Keratinocyte (primary cell): ENCODE measurements around the gene SMC4. TPM values are rescaled to one million over a fixed set of nuclear protein-coding genes. Genes with fewer than 3 reads are reported as not detected.

Source experiments
- DNase-seq: peaks from one replicate; pipeline ENCODE4 v3.0.0-alpha.2; 2011; ENCODE audit warnings: low read depth, missing footprints, low spot score
- FAIRE-seq: peaks from 2 replicates; lab custom pipeline; 2011; peaks lifted over from hg19 to GRCh38; lab: Jason Lieb, UNC
- H2AFZ ChIP-seq: 2 replicates; pipeline ENCODE4 v1.6.0; 2012; ENCODE audit warnings: low read length, control low read depth, inconsistent platforms; ENCODE audit not compliant: control insufficient read depth
- H3K27ac ChIP-seq: 2 replicates; pipeline ENCODE4 v1.5.1; 2011; ENCODE audit warnings: low read length; ENCODE audit not compliant: control insufficient read depth, insufficient read depth
- H3K27me3 ChIP-seq: 3 replicates; pipeline ENCODE4 v1.6.0; 2011; ENCODE audit warnings: low read length; ENCODE audit not compliant: control insufficient read depth, insufficient read depth; ENCODE audit errors: extremely low read depth
- H3K36me3 ChIP-seq, 2 experiments: 2 replicates in 1 of 2; 3 replicates in 1 of 2; pipeline ENCODE4 v1.5.1; 2011; ENCODE audit warnings: low read length in 2 of 2, mild to moderate bottlenecking in 1 of 2; ENCODE audit not compliant: control insufficient read depth in 2 of 2, insufficient read depth in 2 of 2; ENCODE audit errors: extremely low read depth in 1 of 2
- H3K4me1 ChIP-seq: 3 replicates; pipeline ENCODE4 v1.5.1; 2011; ENCODE audit warnings: low read length; ENCODE audit not compliant: control insufficient read depth, insufficient read depth; ENCODE audit errors: extremely low read depth
- H3K4me2 ChIP-seq: 3 replicates; pipeline ENCODE4 v1.6.0; 2011; ENCODE audit warnings: low read depth, low read length; ENCODE audit not compliant: control insufficient read depth, insufficient read depth; ENCODE audit errors: extremely low read depth
- H3K4me3 ChIP-seq, 3 experiments: fragments of 200-600 bp in 1 of 3; sonication (generic) in 1 of 3; 2 replicates in 2 of 3; 3 replicates in 1 of 3; pipeline ENCODE4 v1.5.1; 2011 to 2016; ENCODE audit warnings: low read length in 3 of 3, mild to moderate bottlenecking in 3 of 3, control low read depth in 2 of 3, inconsistent platforms in 1 of 3, low read depth in 1 of 3, mixed read lengths in 1 of 3, mixed run types in 1 of 3, moderate library complexity in 1 of 3; ENCODE audit not compliant: control insufficient read depth in 2 of 3, insufficient read depth in 2 of 3; ENCODE audit errors: extremely low read depth in 1 of 3
- H3K79me2 ChIP-seq: 2 replicates; pipeline ENCODE4 v1.6.0; 2012; ENCODE audit warnings: low read length; ENCODE audit not compliant: control insufficient read depth, insufficient read depth
- H3K9ac ChIP-seq: 3 replicates; pipeline ENCODE4 v1.6.0; 2011; ENCODE audit warnings: low read length; ENCODE audit not compliant: control insufficient read depth, insufficient read depth; ENCODE audit errors: extremely low read depth
- H3K9me1 ChIP-seq: 3 replicates; pipeline ENCODE4 v1.6.0; 2011; ENCODE audit warnings: low read length; ENCODE audit not compliant: control insufficient read depth, insufficient read depth; ENCODE audit errors: extremely low read depth
- H3K9me3 ChIP-seq: 2 replicates; pipeline ENCODE4 v1.5.1; 2012; ENCODE audit warnings: low read depth, low read length; ENCODE audit not compliant: control insufficient read depth
- H4K20me1 ChIP-seq: 3 replicates; pipeline ENCODE4 v1.6.0; 2011; ENCODE audit warnings: low read length; ENCODE audit not compliant: control insufficient read depth, insufficient read depth; ENCODE audit errors: extremely low read depth
- CTCF ChIP-seq, 3 experiments: IDR thresholded peaks in 1 of 3; conservative IDR thresholded peaks in 1 of 3; optimal IDR thresholded peaks in 1 of 3; 2 replicates in 2 of 3; 3 replicates in 1 of 3; pipeline versions ENCODE3 to v1.5.1; 2011; ENCODE audit warnings: low read length in 3 of 3, mild to moderate bottlenecking in 3 of 3, moderate library complexity in 2 of 3, control low read depth in 1 of 3, inconsistent platforms in 1 of 3; ENCODE audit not compliant: insufficient read depth in 2 of 3; ENCODE audit errors: extremely low read depth in 1 of 3
- EZH2 ChIP-seq: IDR thresholded peaks from one replicate; pipeline ENCODE4 v1.6.1; 2012; ENCODE audit warnings: inconsistent platforms, mild to moderate bottlenecking, low read length, moderate library complexity
- dilution Hi-C: fragments of 300-500 bp; cut with MboI; formaldehyde crosslinking; loops from one replicate; pipeline ENCODE4 v1.7.0; 2020; ENCODE audit warnings: low sequenced_read_pairs; ENCODE audit not compliant: extremely low pct_ligation_motif_present
- polyA plus RNA-seq, 5 experiments: library from polyadenylated mRNA; depleted of rRNA in 3 of 5; stranded (reverse) in 3 of 5; stranded (forward) in 1 of 5; unstranded in 1 of 5; fragments of >200 nt; gene quantifications; 1 replicate in 1 of 5; 2 replicates in 3 of 5; 3 replicates in 1 of 5; pipeline versions ENCODE4 v1.2.1 to v1.2.3, GENCODE V29; 2011 to 2012; ENCODE audit warnings: missing spikeins in 2 of 5, low read depth in 1 of 5, low replicate concordance in 1 of 5

SMC4 gene
- polyA plus RNA-seq, 1 donor (not counting 4 experiments of a cell fraction or from before 2014, with no cell fraction given): 45.2 TPM

DNA sequence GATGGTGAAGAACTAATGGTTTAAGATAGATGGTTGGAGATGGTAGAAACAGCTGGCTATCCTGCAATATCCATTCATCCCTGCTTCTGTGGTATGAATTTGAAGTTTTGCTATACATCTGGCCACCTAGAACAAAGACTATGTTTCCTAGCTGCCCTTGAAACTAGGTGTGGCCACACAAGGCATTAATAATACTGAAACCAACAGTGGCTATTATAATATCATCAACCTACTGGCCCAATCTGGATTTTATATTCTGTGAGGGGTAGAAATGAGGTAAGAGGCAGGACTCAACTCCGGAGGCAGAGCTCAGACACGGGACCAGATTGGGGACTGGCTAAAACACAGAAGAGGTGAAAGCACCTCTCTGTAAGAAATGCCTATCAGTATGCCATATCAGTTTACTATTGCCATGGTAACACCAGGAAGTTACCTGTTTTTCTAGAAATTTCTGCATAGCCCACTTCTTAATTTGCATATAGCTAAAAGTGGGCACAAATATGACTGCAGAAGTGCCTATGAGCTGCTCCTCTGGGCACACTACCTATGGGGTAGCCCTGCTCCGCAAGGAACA lies 8.8 kb upstream of the SMC4 start:
- Histone ChIP-seq H3K9me1 (no peaks in the 10 kb centered on the region), H3K4me1 (peaks cover 5% of the 10 kb centered on the region), H3K4me2 (no peak overlapping the region), H3K27me3 (no peaks in the 10 kb centered on the region), H4K20me1 (no peaks in the 10 kb centered on the region), H3K79me2 (peaks cover 5% of the 10 kb centered on the region), H2AFZ (no peak overlapping the region), H3K36me3 (no peaks in the 10 kb centered on the region), H3K9ac (no peak overlapping the region), H3K27ac (no peak overlapping the region), H3K4me3 (no peak overlapping the region), H3K9me3 (no peaks in the 10 kb centered on the region)
- no peak for TF ChIP-seq CTCF (optimal IDR thresholded peaks at IDR 0.05 in 1 of 3, IDR thresholded peaks at IDR 0.05 in 1 of 3, conservative IDR thresholded peaks at IDR 0.05 in 1 of 3; ENCODE audit: extremely low read depth in 1 of 3, insufficient read depth in 2 of 3, low read length in 3 of 3)
- no peak for TF ChIP-seq EZH2
- dilution Hi-C loops: no loop called here
- DNase-seq (no peak), FAIRE-seq (no peak)

GRCh38 chr3:160392798-160393197 lies 6.7 kb upstream of the SMC4 start:
- dilution Hi-C loops: no loop called here
- TF ChIP-seq CTCF (optimal IDR thresholded peaks at IDR 0.05 in 1 of 3, IDR thresholded peaks at IDR 0.05 in 1 of 3, conservative IDR thresholded peaks at IDR 0.05 in 1 of 3; ENCODE audit: extremely low read depth in 1 of 3, insufficient read depth in 2 of 3, low read length in 3 of 3) (no peak), EZH2 (no peak)
- Histone ChIP-seq H4K20me1 (no peaks in the 10 kb centered on the region), H3K27ac (no peak overlapping the region), H3K9ac (no peak overlapping the region), H3K4me1 (peaks cover 5% of the 10 kb centered on the region), H2AFZ (no peak overlapping the region), H3K4me2 (no peak overlapping the region), H3K79me2 (peaks cover 14% of the 10 kb centered on the region), H3K4me3 (no peak overlapping the region), H3K9me3 (no peaks in the 10 kb centered on the region), H3K9me1 (no peaks in the 10 kb centered on the region), H3K27me3 (no peaks in the 10 kb centered on the region), H3K36me3 (no peaks in the 10 kb centered on the region)
- FAIRE-seq (no peak), DNase-seq (no peak)
